HepG2 (cell line): Measurements from ENCODE around the gene SIRT7. TPM values are rescaled to one million over a fixed set of nuclear protein-coding genes. Genes with fewer than 3 reads are reported as not detected.

Source experiments
- ATF6 ChIP-seq: sonication (generic); formaldehyde crosslinking; conservative IDR thresholded peaks from 2 replicates; pipeline ENCODE4 v1.4.0; 2020; ENCODE audit warnings: missing genetic modification reagents
- E2F2 ChIP-seq: sonication (generic); formaldehyde crosslinking; IDR thresholded peaks from 2 replicates; pipeline ENCODE4 v1.4.0; 2020; ENCODE audit warnings: missing genetic modification reagents, borderline replicate concordance
- FOXJ3 ChIP-seq: sonication (generic); formaldehyde crosslinking; IDR thresholded peaks from 2 replicates; pipeline ENCODE4 v1.4.0; 2020; ENCODE audit warnings: missing genetic modification reagents, mild to moderate bottlenecking, borderline replicate concordance
- KLF15 ChIP-seq: sonication (generic); formaldehyde crosslinking; IDR thresholded peaks from 2 replicates; pipeline ENCODE4 v1.8.1; 2023; ENCODE audit warnings: borderline replicate concordance, mild to moderate bottlenecking, inconsistent platforms, missing genetic modification reagents, mixed read lengths
- KMT2A ChIP-seq: sonication (generic); formaldehyde crosslinking; IDR thresholded peaks from 2 replicates; pipeline ENCODE4 v1.4.0; 2020; ENCODE audit warnings: missing genetic modification reagents
- MED13 ChIP-seq: sonication (generic); formaldehyde crosslinking; IDR thresholded peaks from 2 replicates; pipeline ENCODE4 v1.5.0; 2020; ENCODE audit warnings: missing genetic modification reagents
- PHB2 ChIP-seq: fragments of 450-650 bp; IDR thresholded peaks from 2 replicates; pipeline ENCODE4 v1.6.1; 2018; ENCODE audit not compliant: partially characterized antibody
- SKIL ChIP-seq: sonication (generic); formaldehyde crosslinking; IDR thresholded peaks from 2 replicates; pipeline ENCODE4 v1.8.0; 2022; ENCODE audit warnings: missing genetic modification reagents, mild to moderate bottlenecking, moderate library complexity, borderline replicate concordance
- THAP9 ChIP-seq: sonication (generic); formaldehyde crosslinking; IDR thresholded peaks from 2 replicates; pipeline ENCODE4; 2020; ENCODE audit warnings: missing genetic modification reagents, mild to moderate bottlenecking, borderline replicate concordance
- TOE1 ChIP-seq: sonication (generic); formaldehyde crosslinking; IDR thresholded peaks from 2 replicates; pipeline ENCODE4 v1.4.0; 2020; ENCODE audit warnings: mild to moderate bottlenecking, missing genetic modification reagents
- ZBTB7A ChIP-seq: sonication (generic); formaldehyde crosslinking; IDR thresholded peaks from 2 replicates; pipeline ENCODE4 v1.8.0; 2022; ENCODE audit warnings: mild to moderate bottlenecking, missing genetic modification reagents
- ZNF160 ChIP-seq: sonication (generic); formaldehyde crosslinking; IDR thresholded peaks from 2 replicates; pipeline ENCODE4 v1.8.0; 2022; ENCODE audit warnings: mild to moderate bottlenecking, inconsistent platforms, missing genetic modification reagents
- ZNF180 ChIP-seq: sonication (generic); formaldehyde crosslinking; IDR thresholded peaks from 2 replicates; pipeline ENCODE4 v1.4.0; 2020; ENCODE audit warnings: low read depth, missing genetic modification reagents, borderline replicate concordance
- ZNF207 ChIP-seq: fragments of 450-650 bp; IDR thresholded peaks from 2 replicates; pipeline ENCODE4 v1.6.1; 2016; ENCODE audit warnings: antibody characterized with exemption, borderline replicate concordance
- ZNF225 ChIP-seq: sonication (generic); formaldehyde crosslinking; IDR thresholded peaks from 2 replicates; pipeline ENCODE4 v1.4.0; 2020; ENCODE audit warnings: mild to moderate bottlenecking, missing genetic modification reagents
- ZNF251 ChIP-seq: sonication (generic); formaldehyde crosslinking; IDR thresholded peaks from 2 replicates; pipeline ENCODE4 v1.9.0; 2021; ENCODE audit warnings: mild to moderate bottlenecking, missing genetic modification reagents
- ZNF343 ChIP-seq: sonication (generic); formaldehyde crosslinking; IDR thresholded peaks from 2 replicates; pipeline ENCODE4 v1.4.0; 2020; ENCODE audit warnings: mild to moderate bottlenecking, missing genetic modification reagents
- ZNF362 ChIP-seq: sonication (generic); formaldehyde crosslinking; IDR thresholded peaks from 2 replicates; pipeline ENCODE4 v1.4.0; 2020; ENCODE audit warnings: missing genetic modification reagents, mild to moderate bottlenecking, borderline replicate concordance
- ZNF557 ChIP-seq: sonication (generic); formaldehyde crosslinking; IDR thresholded peaks from 2 replicates; pipeline ENCODE4 v1.4.0; 2020; ENCODE audit warnings: missing genetic modification reagents
- ZNF746 ChIP-seq: sonication (generic); formaldehyde crosslinking; IDR thresholded peaks from 2 replicates; pipeline ENCODE4 v1.8.0; 2022; ENCODE audit warnings: mild to moderate bottlenecking, missing genetic modification reagents
- polyA plus RNA-seq, 8 experiments: library from polyadenylated mRNA; depleted of rRNA in 3 of 8; stranded (reverse) in 7 of 8; unstranded in 1 of 8; fragments of >200 nt; fragmentation: Illumina TruSeq in 4 of 8; extraction: Trizol in 4 of 8; gene quantifications; 2 replicates each; pipeline versions ENCODE4 v1.2.1 to v1.2.3, GENCODE V29; 2011 to 2016; ENCODE audit warnings: low read depth in 4 of 8, missing spikeins in 1 of 8, mixed read lengths in 1 of 8; ENCODE audit not compliant: insufficient read depth in 1 of 8
- total RNA-seq, 5 experiments: library from RNA; depleted of rRNA; stranded (reverse); fragments of >200 nt; fragmentation: Illumina TruSeq; extraction: Trizol; gene quantifications; 2 replicates each; pipeline ENCODE4 v1.2.3, GENCODE V29; 2016; ENCODE audit warnings: low read depth in 1 of 5

The SIRT7 gene
- total and polyA plus RNA-seq, 2 of the 13 experiments (the other 11 are each of a cell fraction or from before 2014, with no cell fraction given), result 8.3 to 24.8 TPM

GRCh38 chr17:81917565-81918332, at the start of gene SIRT7 (continued):
- TF ChIP-seq ZNF251 (CRISPR knock-in tag), result no peak
- TF ChIP-seq PHB2, result no peak
- TF ChIP-seq THAP9 (CRISPR knock-in tag), result no peak
- TF ChIP-seq ZNF362 (CRISPR knock-in tag), result no peak
- no peak; the same call in 1 of the 2 replicates for TF ChIP-seq KMT2A (CRISPR knock-in tag)
- TF ChIP-seq E2F2 (CRISPR knock-in tag), result no peak
- TF ChIP-seq FOXJ3 (CRISPR knock-in tag), result no peak
- no peak for TF ChIP-seq ZNF557 (CRISPR knock-in tag)
- TF ChIP-seq ZNF746, result no peak
- TF ChIP-seq ZNF180 (CRISPR knock-in tag), result no peak
- TF ChIP-seq ZNF160, result no peak
- TF ChIP-seq ZNF343 (CRISPR knock-in tag), result no peak
- no peak for TF ChIP-seq ATF6
- no peak for TF ChIP-seq KLF15
- TF ChIP-seq MED13 (CRISPR knock-in tag), result no peak
- TF ChIP-seq ZNF207, result no peak
- no peak; the same call in 1 of the 2 replicates for TF ChIP-seq TOE1 (CRISPR knock-in tag)
- no peak for TF ChIP-seq ZNF225 (CRISPR knock-in tag)
- TF ChIP-seq ZBTB7A (CRISPR knock-in tag), result no peak
- no peak for TF ChIP-seq SKIL
